Spleen (tissue), 7 donors: ENCODE data around the gene UBA52.

Source experiments
- POLR2A ChIP-seq, 3 donors: fragments of 450-650 bp; IDR thresholded peaks; one replicate each; pipeline ENCODE4 v1.5.1; 2017; ENCODE audit warnings: antibody characterized with exemption in 3 of 3, mild to moderate bottlenecking in 1 of 3
- POLR2AphosphoS5 ChIP-seq, 3 donors: sonication (generic); formaldehyde crosslinking; IDR thresholded peaks; one replicate each; pipeline ENCODE4 v1.5.1; 2017; ENCODE audit warnings: antibody characterized with exemption in 3 of 3
- TF ChIP-seq, protein P1 (sequence below), 11 experiments: fragments of 200-600 bp in 7 of 11; fragments of 450-650 bp in 4 of 11; sonication (generic) in 4 of 11; IDR thresholded peaks in 8 of 11; conservative IDR thresholded peaks in 3 of 11; 1 replicate in 7 of 11; 2 replicates in 4 of 11; pipeline versions ENCODE4 v1.4.0 to v1.8.0; 2016 to 2021; ENCODE audit warnings: antibody characterized with exemption in 11 of 11, inconsistent platforms in 4 of 11, mild to moderate bottlenecking in 1 of 11
- donor health status: DM: no; HTN: no; CAD: no; lungs with moderate emphysema.
- donor health status: DM: no; HTN: no; CAD: no.
- donor health status: DM: no; HTN: no; CAD: no.

DNA sequence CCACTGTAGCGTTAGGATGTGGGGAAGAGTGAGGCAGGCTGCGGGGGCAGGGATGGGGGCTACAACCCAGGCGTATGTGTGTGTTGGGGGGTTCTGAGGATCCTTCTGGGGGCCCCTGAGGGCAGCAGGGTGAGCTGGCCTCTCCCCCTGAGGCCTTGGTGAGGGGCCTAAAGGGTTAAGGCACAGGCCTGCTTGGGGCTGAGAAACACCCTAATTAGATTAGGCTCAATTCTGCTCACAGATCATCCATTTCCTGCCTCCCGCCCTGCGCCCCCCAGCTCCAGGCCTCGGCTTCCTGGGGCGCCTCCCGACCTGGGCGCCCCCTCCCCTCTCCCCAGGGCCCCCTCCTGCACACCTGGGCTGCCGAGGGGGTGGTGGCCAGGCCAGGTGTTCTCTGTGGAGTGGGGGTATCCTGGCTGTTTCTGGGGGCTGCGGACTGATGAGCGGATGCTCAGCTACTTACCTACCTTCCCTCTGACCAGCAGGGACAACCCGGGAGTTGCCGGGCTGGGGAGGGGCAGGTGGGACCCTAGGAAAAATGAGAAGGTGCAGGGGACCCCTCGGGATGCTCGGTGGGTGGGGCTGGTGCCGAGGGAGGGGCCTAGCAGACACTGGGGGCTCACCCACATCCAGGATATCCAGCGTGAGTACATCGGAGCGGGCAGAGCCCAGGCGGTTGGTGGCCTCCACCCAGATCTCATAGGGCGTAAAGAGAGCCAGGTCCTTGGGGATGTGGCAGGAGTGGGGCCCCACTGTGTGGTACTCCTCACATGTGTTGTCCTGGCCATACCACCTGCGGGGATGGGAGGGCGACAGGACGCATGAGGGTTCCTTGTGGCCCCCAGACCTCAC, 26.4 kb downstream of the UBA52 start:
- TF ChIP-seq, protein P1, sequence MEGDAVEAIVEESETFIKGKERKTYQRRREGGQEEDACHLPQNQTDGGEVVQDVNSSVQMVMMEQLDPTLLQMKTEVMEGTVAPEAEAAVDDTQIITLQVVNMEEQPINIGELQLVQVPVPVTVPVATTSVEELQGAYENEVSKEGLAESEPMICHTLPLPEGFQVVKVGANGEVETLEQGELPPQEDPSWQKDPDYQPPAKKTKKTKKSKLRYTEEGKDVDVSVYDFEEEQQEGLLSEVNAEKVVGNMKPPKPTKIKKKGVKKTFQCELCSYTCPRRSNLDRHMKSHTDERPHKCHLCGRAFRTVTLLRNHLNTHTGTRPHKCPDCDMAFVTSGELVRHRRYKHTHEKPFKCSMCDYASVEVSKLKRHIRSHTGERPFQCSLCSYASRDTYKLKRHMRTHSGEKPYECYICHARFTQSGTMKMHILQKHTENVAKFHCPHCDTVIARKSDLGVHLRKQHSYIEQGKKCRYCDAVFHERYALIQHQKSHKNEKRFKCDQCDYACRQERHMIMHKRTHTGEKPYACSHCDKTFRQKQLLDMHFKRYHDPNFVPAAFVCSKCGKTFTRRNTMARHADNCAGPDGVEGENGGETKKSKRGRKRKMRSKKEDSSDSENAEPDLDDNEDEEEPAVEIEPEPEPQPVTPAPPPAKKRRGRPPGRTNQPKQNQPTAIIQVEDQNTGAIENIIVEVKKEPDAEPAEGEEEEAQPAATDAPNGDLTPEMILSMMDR (IDR thresholded peaks at IDR 0.05 in 8 of 11, conservative IDR thresholded peaks at IDR 0.05 in 3 of 11) = no peak
- no peak for TF ChIP-seq POLR2AphosphoS5 (IDR thresholded peaks at IDR 0.05)
- no peak for TF ChIP-seq POLR2A (IDR thresholded peaks at IDR 0.05)
